HEK293 (cell line): ENCODE results near the gene PRSS22.

Source experiments
- BCL11B ChIP-seq: fragments of 450-650 bp; formaldehyde crosslinking; IDR thresholded peaks from 2 replicates; pipeline ENCODE4 v1.5.1; 2016; ENCODE audit warnings: low read depth, missing biosample characterization, missing genetic modification characterization
- KLF10 ChIP-seq: fragments of 450-650 bp; IDR thresholded peaks from 2 replicates; pipeline ENCODE4 v1.5.1; 2018; ENCODE audit warnings: missing biosample characterization, mild to moderate bottlenecking, missing genetic modification characterization
- WT1 ChIP-seq: fragments of 450-650 bp; formaldehyde crosslinking; IDR thresholded peaks from 2 replicates; pipeline ENCODE4 v1.5.1; 2016; ENCODE audit warnings: missing biosample characterization, missing genetic modification characterization
- YY1 ChIP-seq: fragments of 450-650 bp; formaldehyde crosslinking; IDR thresholded peaks from 2 replicates; pipeline ENCODE4 v1.5.1; 2018; ENCODE audit warnings: missing biosample characterization, missing genetic modification characterization
- ZBTB8A ChIP-seq: fragments of 450-650 bp; formaldehyde crosslinking; IDR thresholded peaks from 2 replicates; pipeline ENCODE4 v1.5.1; 2016; ENCODE audit warnings: missing biosample characterization, missing genetic modification characterization
- ZFHX2 ChIP-seq: fragments of 450-650 bp; formaldehyde crosslinking; conservative IDR thresholded peaks from 2 replicates; pipeline ENCODE4 v1.5.1; 2016; ENCODE audit warnings: missing biosample characterization, missing genetic modification characterization
- ZNF140 ChIP-seq: fragments of 450-650 bp; formaldehyde crosslinking; IDR thresholded peaks from 2 replicates; pipeline ENCODE4 v1.5.1; 2016; ENCODE audit warnings: missing biosample characterization, missing genetic modification characterization
- ZNF174 ChIP-seq: fragments of 450-650 bp; formaldehyde crosslinking; IDR thresholded peaks from 2 replicates; pipeline ENCODE4 v1.5.0; 2017; ENCODE audit warnings: missing biosample characterization, mild to moderate bottlenecking, missing genetic modification characterization
- ZNF214 ChIP-seq: fragments of 450-650 bp; formaldehyde crosslinking; IDR thresholded peaks from 2 replicates; pipeline ENCODE4 v1.5.1; 2017; ENCODE audit warnings: missing biosample characterization, mild to moderate bottlenecking, missing genetic modification characterization, borderline replicate concordance
- ZNF221 ChIP-seq: fragments of 450-650 bp; formaldehyde crosslinking; IDR thresholded peaks from 2 replicates; pipeline ENCODE4 v1.5.1; 2017; ENCODE audit warnings: missing biosample characterization, missing genetic modification characterization, borderline replicate concordance
- ZNF24 ChIP-seq: fragments of 450-650 bp; formaldehyde crosslinking; IDR thresholded peaks from 2 replicates; pipeline ENCODE4 v1.5.1; 2016; ENCODE audit warnings: missing biosample characterization, missing genetic modification characterization
- ZNF302 ChIP-seq: fragments of 450-650 bp; formaldehyde crosslinking; IDR thresholded peaks from 2 replicates; pipeline ENCODE4 v1.5.1; 2016; ENCODE audit warnings: missing biosample characterization, missing genetic modification characterization, low read depth
- ZNF394 ChIP-seq: fragments of 450-650 bp; formaldehyde crosslinking; IDR thresholded peaks from 2 replicates; pipeline ENCODE4 v1.5.1; 2016; ENCODE audit warnings: missing biosample characterization, missing genetic modification characterization, mild to moderate bottlenecking, moderate library complexity, borderline replicate concordance
- ZNF48 ChIP-seq: fragments of 450-650 bp; formaldehyde crosslinking; IDR thresholded peaks from 2 replicates; pipeline ENCODE4 v1.5.1; 2016; ENCODE audit warnings: missing biosample characterization, missing genetic modification characterization
- ZNF521 ChIP-seq: fragments of 450-650 bp; formaldehyde crosslinking; IDR thresholded peaks from 2 replicates; pipeline ENCODE4 v1.5.1; 2017; ENCODE audit warnings: missing biosample characterization, mild to moderate bottlenecking, missing genetic modification characterization
- ZNF645 ChIP-seq: fragments of 450-650 bp; formaldehyde crosslinking; IDR thresholded peaks from 2 replicates; pipeline ENCODE4; 2016; ENCODE audit warnings: missing biosample characterization, missing genetic modification characterization
- ZNF701 ChIP-seq: fragments of 450-650 bp; formaldehyde crosslinking; IDR thresholded peaks from 2 replicates; pipeline ENCODE4 v1.5.1; 2016; ENCODE audit warnings: missing biosample characterization, missing genetic modification characterization
- ZNF76 ChIP-seq: fragments of 450-650 bp; formaldehyde crosslinking; IDR thresholded peaks from 2 replicates; pipeline ENCODE4; 2016; ENCODE audit warnings: low read depth, missing biosample characterization, missing genetic modification characterization, borderline replicate concordance
- ZNF776 ChIP-seq: fragments of 450-650 bp; formaldehyde crosslinking; IDR thresholded peaks from 2 replicates; pipeline ENCODE4 v1.5.0; 2017; ENCODE audit warnings: missing biosample characterization, missing genetic modification characterization, borderline replicate concordance
- ZSCAN16 ChIP-seq: fragments of 450-650 bp; formaldehyde crosslinking; IDR thresholded peaks from 2 replicates; pipeline ENCODE4 v1.5.1; 2016; ENCODE audit warnings: missing biosample characterization, missing genetic modification characterization
- ZXDB ChIP-seq: fragments of 450-650 bp; formaldehyde crosslinking; IDR thresholded peaks from 2 replicates; pipeline ENCODE4 v1.5.1; 2016; ENCODE audit warnings: missing biosample characterization, missing genetic modification characterization
- TF ChIP-seq, protein P1 (sequence below): fragments of 450-650 bp; formaldehyde crosslinking; IDR thresholded peaks from 2 replicates; pipeline ENCODE4 v1.5.1; 2017; ENCODE audit warnings: missing biosample characterization, missing genetic modification characterization
- TF ChIP-seq, protein P2 (sequence below): fragments of 450-650 bp; formaldehyde crosslinking; IDR thresholded peaks from 2 replicates; pipeline ENCODE4 v1.5.1; 2016; ENCODE audit warnings: missing biosample characterization, missing genetic modification characterization
- TF ChIP-seq, protein P3 (sequence below): fragments of 450-650 bp; formaldehyde crosslinking; conservative IDR thresholded peaks from 2 replicates; pipeline ENCODE4 v1.5.1; 2016; ENCODE audit warnings: low read depth, missing biosample characterization, missing genetic modification characterization
- TF ChIP-seq, protein P4 (sequence below): fragments of 450-650 bp; formaldehyde crosslinking; IDR thresholded peaks from 2 replicates; pipeline ENCODE4 v1.5.1; 2017; ENCODE audit warnings: missing biosample characterization, missing genetic modification characterization
- TF ChIP-seq, protein P5 (sequence below): fragments of 450-650 bp; formaldehyde crosslinking; IDR thresholded peaks from 2 replicates; pipeline ENCODE4 v1.5.0; 2017; ENCODE audit warnings: missing biosample characterization, missing genetic modification characterization, borderline replicate concordance

PRSS22 gene

DNA sequence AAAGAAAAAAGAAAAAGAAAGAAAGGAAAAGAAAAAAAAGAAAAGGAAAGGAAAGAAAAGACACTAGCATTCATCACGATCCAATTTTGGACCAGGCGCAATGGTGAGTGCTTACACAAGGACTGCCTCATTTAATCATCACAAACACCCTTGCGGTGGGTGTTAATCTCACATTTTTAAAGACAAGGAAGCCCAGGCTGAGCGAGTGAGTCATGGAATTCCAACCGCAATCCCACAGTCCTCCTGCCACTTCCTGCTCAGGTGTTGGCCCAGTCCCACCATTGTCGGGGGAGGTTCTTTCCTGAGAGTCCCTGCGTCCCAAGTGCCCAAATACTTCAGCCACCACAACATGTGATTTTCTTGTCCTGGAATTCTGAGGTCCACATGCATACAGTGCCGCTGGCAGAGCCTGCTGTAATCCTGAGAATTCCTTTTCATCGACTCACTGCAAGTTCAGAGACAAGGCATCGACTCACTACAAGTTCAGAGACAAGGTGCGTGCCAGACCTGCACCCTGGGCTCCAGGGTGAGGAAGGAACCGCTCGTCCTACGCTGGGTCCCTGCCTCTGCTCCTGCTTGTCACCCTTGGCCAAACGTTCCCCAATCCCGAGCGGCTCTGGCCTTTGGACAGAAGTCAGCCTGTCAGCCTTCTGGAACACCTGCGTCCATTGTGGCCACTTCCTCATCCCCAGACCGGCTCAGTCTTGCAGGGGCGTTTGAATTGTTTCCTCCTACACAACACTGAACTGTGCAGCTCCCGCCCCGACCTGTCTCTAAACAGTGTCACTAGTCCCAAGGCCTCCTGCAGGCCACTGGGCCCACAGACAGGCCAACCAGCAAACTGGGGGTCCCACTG, 22.1 kb downstream of the PRSS22 start (continued):
- TF ChIP-seq, protein P1, sequence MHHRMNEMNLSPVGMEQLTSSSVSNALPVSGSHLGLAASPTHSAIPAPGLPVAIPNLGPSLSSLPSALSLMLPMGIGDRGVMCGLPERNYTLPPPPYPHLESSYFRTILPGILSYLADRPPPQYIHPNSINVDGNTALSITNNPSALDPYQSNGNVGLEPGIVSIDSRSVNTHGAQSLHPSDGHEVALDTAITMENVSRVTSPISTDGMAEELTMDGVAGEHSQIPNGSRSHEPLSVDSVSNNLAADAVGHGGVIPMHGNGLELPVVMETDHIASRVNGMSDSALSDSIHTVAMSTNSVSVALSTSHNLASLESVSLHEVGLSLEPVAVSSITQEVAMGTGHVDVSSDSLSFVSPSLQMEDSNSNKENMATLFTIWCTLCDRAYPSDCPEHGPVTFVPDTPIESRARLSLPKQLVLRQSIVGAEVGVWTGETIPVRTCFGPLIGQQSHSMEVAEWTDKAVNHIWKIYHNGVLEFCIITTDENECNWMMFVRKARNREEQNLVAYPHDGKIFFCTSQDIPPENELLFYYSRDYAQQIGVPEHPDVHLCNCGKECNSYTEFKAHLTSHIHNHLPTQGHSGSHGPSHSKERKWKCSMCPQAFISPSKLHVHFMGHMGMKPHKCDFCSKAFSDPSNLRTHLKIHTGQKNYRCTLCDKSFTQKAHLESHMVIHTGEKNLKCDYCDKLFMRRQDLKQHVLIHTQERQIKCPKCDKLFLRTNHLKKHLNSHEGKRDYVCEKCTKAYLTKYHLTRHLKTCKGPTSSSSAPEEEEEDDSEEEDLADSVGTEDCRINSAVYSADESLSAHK (tag by site-specific recombination), result no peak
- TF ChIP-seq, protein P2, sequence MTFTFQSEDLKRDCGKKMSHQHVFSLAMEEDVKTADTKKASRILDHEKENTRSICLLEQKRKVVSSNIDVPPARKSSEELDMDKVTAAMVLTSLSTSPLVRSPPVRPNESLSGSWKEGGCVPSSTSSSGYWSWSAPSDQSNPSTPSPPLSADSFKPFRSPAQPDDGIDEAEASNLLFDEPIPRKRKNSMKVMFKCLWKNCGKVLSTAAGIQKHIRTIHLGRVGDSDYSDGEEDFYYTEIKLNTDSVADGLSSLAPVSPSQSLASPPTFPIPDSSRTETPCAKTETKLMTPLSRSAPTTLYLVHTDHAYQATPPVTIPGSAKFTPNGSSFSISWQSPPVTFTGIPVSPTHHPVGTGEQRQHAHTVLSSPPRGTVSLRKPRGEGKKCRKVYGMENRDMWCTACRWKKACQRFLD (tag by site-specific recombination), result no peak
- TF ChIP-seq YY1 (tag by site-specific recombination) (no peak), ZNF48 (tag by site-specific recombination) (no peak), WT1 (no peak), ZNF645 (tag by site-specific recombination) (no peak), ZNF302 (tag by site-specific recombination) (no peak), ZNF76 (tag by site-specific recombination) (peak; percentile 56; the same call in 1 of the 2 replicates), ZNF776 (tag by site-specific recombination) (no peak), ZNF174 (tag by site-specific recombination) (no peak), KLF10 (tag by site-specific recombination) (no peak), ZNF394 (no peak), ZNF140 (tag by site-specific recombination) (no peak), ZBTB8A (tag by site-specific recombination) (no peak), ZNF221 (no peak), ZSCAN16 (no peak), BCL11B (no peak), ZNF701 (tag by site-specific recombination) (no peak), ZNF214 (tag by site-specific recombination) (no peak), ZNF521 (no peak), ZFHX2 (tag by site-specific recombination) (peak; percentile 59; the same call in 1 of the 2 replicates), ZXDB (tag by site-specific recombination) (0 out of 2 replicates have a peak, but pooled peaks have one; percentile 46), ZNF24 (peak; percentile 73; the same call in 1 of the 2 replicates)
- TF ChIP-seq, protein P3, sequence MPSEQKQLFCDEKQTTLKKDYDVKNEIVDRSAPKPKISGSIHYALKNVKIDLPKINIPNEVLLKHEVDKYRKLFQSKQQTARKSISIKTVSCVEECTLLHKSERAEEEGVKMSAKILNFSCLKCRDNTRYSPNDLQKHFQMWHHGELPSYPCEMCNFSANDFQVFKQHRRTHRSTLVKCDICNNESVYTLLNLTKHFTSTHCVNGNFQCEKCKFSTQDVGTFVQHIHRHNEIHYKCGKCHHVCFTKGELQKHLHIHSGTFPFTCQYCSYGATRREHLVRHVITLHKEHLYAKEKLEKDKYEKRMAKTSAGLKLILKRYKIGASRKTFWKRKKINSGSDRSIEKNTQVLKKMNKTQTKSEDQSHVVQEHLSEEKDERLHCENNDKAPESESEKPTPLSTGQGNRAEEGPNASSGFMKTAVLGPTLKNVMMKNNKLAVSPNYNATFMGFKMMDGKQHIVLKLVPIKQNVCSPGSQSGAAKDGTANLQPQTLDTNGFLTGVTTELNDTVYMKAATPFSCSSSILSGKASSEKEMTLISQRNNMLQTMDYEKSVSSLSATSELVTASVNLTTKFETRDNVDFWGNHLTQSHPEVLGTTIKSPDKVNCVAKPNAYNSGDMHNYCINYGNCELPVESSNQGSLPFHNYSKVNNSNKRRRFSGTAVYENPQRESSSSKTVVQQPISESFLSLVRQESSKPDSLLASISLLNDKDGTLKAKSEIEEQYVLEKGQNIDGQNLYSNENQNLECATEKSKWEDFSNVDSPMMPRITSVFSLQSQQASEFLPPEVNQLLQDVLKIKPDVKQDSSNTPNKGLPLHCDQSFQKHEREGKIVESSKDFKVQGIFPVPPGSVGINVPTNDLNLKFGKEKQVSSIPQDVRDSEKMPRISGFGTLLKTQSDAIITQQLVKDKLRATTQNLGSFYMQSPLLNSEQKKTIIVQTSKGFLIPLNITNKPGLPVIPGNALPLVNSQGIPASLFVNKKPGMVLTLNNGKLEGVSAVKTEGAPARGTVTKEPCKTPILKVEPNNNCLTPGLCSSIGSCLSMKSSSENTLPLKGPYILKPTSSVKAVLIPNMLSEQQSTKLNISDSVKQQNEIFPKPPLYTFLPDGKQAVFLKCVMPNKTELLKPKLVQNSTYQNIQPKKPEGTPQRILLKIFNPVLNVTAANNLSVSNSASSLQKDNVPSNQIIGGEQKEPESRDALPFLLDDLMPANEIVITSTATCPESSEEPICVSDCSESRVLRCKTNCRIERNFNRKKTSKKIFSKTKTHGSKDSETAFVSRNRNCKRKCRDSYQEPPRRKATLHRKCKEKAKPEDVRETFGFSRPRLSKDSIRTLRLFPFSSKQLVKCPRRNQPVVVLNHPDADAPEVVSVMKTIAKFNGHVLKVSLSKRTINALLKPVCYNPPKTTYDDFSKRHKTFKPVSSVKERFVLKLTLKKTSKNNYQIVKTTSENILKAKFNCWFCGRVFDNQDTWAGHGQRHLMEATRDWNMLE (tag by site-specific recombination), result no peak
- TF ChIP-seq, protein P4, sequence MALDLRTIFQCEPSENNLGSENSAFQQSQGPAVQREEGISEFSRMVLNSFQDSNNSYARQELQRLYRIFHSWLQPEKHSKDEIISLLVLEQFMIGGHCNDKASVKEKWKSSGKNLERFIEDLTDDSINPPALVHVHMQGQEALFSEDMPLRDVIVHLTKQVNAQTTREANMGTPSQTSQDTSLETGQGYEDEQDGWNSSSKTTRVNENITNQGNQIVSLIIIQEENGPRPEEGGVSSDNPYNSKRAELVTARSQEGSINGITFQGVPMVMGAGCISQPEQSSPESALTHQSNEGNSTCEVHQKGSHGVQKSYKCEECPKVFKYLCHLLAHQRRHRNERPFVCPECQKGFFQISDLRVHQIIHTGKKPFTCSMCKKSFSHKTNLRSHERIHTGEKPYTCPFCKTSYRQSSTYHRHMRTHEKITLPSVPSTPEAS (tag by site-specific recombination), result no peak
- TF ChIP-seq, protein P5, sequence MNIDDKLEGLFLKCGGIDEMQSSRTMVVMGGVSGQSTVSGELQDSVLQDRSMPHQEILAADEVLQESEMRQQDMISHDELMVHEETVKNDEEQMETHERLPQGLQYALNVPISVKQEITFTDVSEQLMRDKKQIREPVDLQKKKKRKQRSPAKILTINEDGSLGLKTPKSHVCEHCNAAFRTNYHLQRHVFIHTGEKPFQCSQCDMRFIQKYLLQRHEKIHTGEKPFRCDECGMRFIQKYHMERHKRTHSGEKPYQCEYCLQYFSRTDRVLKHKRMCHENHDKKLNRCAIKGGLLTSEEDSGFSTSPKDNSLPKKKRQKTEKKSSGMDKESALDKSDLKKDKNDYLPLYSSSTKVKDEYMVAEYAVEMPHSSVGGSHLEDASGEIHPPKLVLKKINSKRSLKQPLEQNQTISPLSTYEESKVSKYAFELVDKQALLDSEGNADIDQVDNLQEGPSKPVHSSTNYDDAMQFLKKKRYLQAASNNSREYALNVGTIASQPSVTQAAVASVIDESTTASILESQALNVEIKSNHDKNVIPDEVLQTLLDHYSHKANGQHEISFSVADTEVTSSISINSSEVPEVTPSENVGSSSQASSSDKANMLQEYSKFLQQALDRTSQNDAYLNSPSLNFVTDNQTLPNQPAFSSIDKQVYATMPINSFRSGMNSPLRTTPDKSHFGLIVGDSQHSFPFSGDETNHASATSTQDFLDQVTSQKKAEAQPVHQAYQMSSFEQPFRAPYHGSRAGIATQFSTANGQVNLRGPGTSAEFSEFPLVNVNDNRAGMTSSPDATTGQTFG (tag by site-specific recombination), result no peak
